ENCODE measurements around the gene NT5M. TPM values are rescaled to one million over a fixed set of nuclear protein-coding genes. Genes with fewer than 3 reads are reported as not detected.

Gene NT5M
- total and polyA plus RNA-seq, 4 donors, result 4.1 to 18.2 (median 11.6) TPM

GRCh38 chr17:17352836-17353624, 49.9 kb downstream of the NT5M start:
- no peak for DNase-seq (ENCODE audit: low read depth in 4 of 6, low spot score in 6 of 6)
- Histone ChIP-seq H3K27ac (ENCODE audit: low read depth, low read length) (no peak overlapping the region), H3K27me3 (ENCODE audit: control insufficient read depth, insufficient read depth, low read length) (no peaks in the 10 kb centered on the region), H3K9me3 (ENCODE audit: control insufficient read depth, insufficient read depth, low read length) (no peaks in the 10 kb centered on the region), H3K4me1 (ENCODE audit: control insufficient read depth, insufficient read depth, low read length) (peaks cover 35% of the 10 kb centered on the region), H3K36me3 (ENCODE audit: control insufficient read depth, insufficient read depth, low read length) (no peaks in the 10 kb centered on the region), H3K4me3 (ENCODE audit: low read depth, low read length) (no peak overlapping the region)
- WGBS (ENCODE audit: insufficient coverage), result 90% methylated on average over 14 of the region's 14 CpGs

DNA sequence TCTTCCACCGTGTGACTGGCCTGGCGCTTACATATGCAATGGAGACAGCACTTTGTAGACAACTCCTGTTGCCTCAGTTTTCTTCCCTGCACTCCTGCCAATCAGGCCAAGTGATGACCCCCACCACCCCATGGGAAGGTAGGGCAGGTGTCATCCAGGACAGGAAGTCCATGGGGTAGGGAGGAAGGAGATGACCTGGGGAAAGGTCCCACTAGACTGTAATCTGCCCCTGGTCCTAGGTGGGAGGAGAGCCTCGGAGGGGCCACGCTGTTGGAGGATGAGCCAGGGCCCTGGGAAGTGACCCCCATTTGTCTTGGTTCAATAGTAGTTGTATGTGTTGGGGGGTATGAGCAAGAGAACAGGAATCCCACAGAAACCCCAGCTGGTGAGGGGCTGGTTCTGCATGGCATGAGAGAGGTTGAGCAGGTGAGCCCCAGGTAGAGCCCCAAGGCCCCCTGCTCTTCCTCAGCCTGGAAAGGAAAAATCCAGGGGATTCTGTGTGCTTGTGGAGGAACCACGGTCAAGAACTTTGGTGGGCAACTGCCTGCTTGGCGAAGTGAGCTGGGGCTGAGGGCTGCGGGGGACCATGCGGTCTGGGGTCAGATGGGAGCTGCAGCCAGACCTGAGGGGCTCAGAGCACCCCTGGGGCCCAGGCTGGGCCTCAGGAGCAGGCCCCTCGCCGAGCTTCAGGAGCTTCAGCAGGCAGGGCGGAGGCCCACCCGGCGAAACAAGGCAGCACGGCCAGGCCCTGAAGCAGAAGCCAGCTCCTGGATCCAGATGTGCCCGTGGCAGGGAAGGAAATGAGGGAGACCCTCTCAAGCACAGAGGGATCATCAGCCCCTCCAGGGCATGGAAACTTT, 50.7 kb downstream of the NT5M start:
- Histone ChIP-seq H3K27ac (ENCODE audit: low read depth, low read length) (no peak overlapping the region), H3K36me3 (ENCODE audit: control insufficient read depth, insufficient read depth, low read length) (no peaks in the 10 kb centered on the region), H3K4me1 (ENCODE audit: control insufficient read depth, insufficient read depth, low read length) (peaks cover 35% of the 10 kb centered on the region), H3K9me3 (ENCODE audit: control insufficient read depth, insufficient read depth, low read length) (no peaks in the 10 kb centered on the region), H3K4me3 (ENCODE audit: low read depth, low read length) (no peak overlapping the region), H3K27me3 (ENCODE audit: control insufficient read depth, insufficient read depth, low read length) (no peaks in the 10 kb centered on the region)
- 88% methylated on average over 14 of the region's 15 CpGs for WGBS (ENCODE audit: insufficient coverage)
- no peak for DNase-seq (ENCODE audit: low read depth in 4 of 6, low spot score in 6 of 6)

DNA sequence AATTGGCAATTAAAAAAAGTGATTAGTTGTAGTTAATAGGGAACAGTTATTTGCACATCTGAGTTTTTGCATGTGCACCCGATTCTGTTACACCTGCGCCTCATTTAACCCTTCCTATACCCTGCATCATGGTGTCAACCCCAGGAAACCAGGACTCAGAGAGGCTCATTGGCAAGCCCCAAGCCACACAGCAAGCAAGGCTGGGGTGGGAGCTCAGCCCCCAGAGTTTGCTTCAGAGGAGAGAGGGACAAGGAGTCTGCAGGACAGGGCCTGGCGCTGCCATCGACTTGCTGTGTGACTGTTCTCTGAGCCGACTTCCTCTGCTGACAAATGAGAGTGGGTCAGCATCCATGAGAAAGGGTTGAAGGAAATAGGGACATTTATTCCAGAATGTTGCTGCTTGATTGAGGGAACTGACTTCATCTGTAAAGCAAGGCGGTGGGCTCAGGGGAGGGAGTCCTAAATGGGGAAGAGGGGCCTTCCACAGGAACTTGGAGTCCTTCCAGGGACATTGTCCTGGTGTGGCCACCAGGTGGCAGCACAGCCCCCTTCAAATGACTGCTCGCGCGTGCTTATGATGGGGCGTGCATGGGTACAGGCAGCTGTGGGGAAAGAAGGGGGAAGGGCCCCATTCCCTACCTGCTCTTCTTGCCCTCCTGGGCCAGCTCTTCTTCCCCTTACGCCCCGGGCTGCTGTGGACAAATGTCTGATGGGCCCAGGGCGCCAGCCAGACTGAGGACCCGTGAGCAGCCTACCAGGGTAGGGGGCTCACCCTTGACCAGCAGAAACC, 51.6 kb downstream of the NT5M start:
- Histone ChIP-seq H3K9me3 (ENCODE audit: control insufficient read depth, insufficient read depth, low read length) (peaks cover 6% of the 10 kb centered on the region), H3K27me3 (ENCODE audit: control insufficient read depth, insufficient read depth, low read length) (no peaks in the 10 kb centered on the region), H3K27ac (ENCODE audit: low read depth, low read length) (no peak overlapping the region), H3K4me1 (ENCODE audit: control insufficient read depth, insufficient read depth, low read length) (peaks cover 35% of the 10 kb centered on the region), H3K36me3 (ENCODE audit: control insufficient read depth, insufficient read depth, low read length) (no peaks in the 10 kb centered on the region), H3K4me3 (ENCODE audit: low read depth, low read length) (no peak overlapping the region)
- WGBS (ENCODE audit: insufficient coverage), result 47% methylated on average over 8 of the region's 14 CpGs
- peak; percentile 41 to 94 (median 65) for DNase-seq (ENCODE audit: low read depth in 4 of 6, low spot score in 6 of 6)

DNA sequence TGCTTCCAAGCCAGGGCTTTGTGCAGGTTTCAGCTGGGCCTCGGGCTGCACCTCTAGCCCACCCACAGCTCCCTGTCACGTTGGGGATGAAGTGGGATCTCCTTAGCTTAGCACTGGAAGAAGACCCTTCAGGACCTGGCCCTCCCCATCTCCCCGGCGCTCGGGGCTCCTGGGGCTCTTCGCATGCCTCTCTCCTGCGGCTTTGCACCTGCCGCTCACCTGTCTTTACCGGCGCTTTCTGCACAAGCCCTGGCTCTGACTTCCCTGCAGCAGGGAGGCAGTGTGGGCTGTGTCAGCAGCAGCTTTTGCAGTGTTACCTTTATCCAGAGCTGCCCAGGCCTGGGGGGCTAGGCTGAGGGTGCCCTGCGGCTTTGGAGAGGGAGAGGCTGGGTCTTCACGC, 52.3 kb downstream of the NT5M start:
- Histone ChIP-seq H3K4me1 (ENCODE audit: control insufficient read depth, insufficient read depth, low read length) (peaks cover 35% of the 10 kb centered on the region), H3K27ac (ENCODE audit: low read depth, low read length) (no peak overlapping the region), H3K9me3 (ENCODE audit: control insufficient read depth, insufficient read depth, low read length) (peaks cover 6% of the 10 kb centered on the region), H3K36me3 (ENCODE audit: control insufficient read depth, insufficient read depth, low read length) (no peaks in the 10 kb centered on the region), H3K4me3 (ENCODE audit: low read depth, low read length) (no peak overlapping the region), H3K27me3 (ENCODE audit: control insufficient read depth, insufficient read depth, low read length) (no peaks in the 10 kb centered on the region)
- 63% methylated on average over 12 of the region's 12 CpGs for WGBS (ENCODE audit: insufficient coverage)
- peak in 1 of 6 donors; percentile 2 for DNase-seq (ENCODE audit: low read depth in 4 of 6, low spot score in 6 of 6)

- no peak overlapping the region for H3K27ac ChIP-seq (ENCODE audit: low read depth, low read length)
- DNase-seq (ENCODE audit: low read depth in 4 of 6, low spot score in 6 of 6), result peak; percentile 64 to 96 (median 82)
- 60% methylated on average over 10 of the region's 10 CpGs for WGBS (ENCODE audit: insufficient coverage)
These were observed 53.2 kb downstream of the NT5M start for GRCh38 chr17:17356149-17356930.

GRCh38 chr17:17356931-17357270, 53.7 kb downstream of the NT5M start:
- Histone ChIP-seq H3K4me3 (ENCODE audit: low read depth, low read length) (no peak overlapping the region), H3K36me3 (ENCODE audit: control insufficient read depth, insufficient read depth, low read length) (no peaks in the 10 kb centered on the region), H3K27ac (ENCODE audit: low read depth, low read length) (no peak overlapping the region), H3K4me1 (ENCODE audit: control insufficient read depth, insufficient read depth, low read length) (peaks cover 33% of the 10 kb centered on the region), H3K27me3 (ENCODE audit: control insufficient read depth, insufficient read depth, low read length) (no peaks in the 10 kb centered on the region), H3K9me3 (ENCODE audit: control insufficient read depth, insufficient read depth, low read length) (peaks cover 6% of the 10 kb centered on the region)
- WGBS (ENCODE audit: insufficient coverage), result 98% methylated on average over 4 of the region's 10 CpGs
- no peak for DNase-seq (ENCODE audit: low read depth in 4 of 6, low spot score in 6 of 6)

More at GRCh38 chr17:17356149-17356930, 53.2 kb downstream of the NT5M start:
- peaks cover 35% of the 10 kb centered on the region for H3K4me1 ChIP-seq (ENCODE audit: control insufficient read depth, insufficient read depth, low read length)
- peaks cover 6% of the 10 kb centered on the region for H3K9me3 ChIP-seq (ENCODE audit: control insufficient read depth, insufficient read depth, low read length)
- no peaks in the 10 kb centered on the region for H3K27me3 ChIP-seq (ENCODE audit: control insufficient read depth, insufficient read depth, low read length)
- H3K36me3 ChIP-seq (ENCODE audit: control insufficient read depth, insufficient read depth, low read length), result no peaks in the 10 kb centered on the region
- H3K4me3 ChIP-seq (ENCODE audit: low read depth, low read length), result no peak overlapping the region

GRCh38 chr17:17358060-17358751, 55.0 kb downstream of the NT5M start:
- 88% methylated on average over 1 of the region's 3 CpGs for whole genome bisulfite sequencing (ENCODE audit: insufficient coverage)
- no peaks in the 10 kb centered on the region for H3K36me3 ChIP-seq (ENCODE audit: control insufficient read depth, insufficient read depth, low read length)
- no peak overlapping the region for H3K27ac ChIP-seq (ENCODE audit: low read depth, low read length)
- no peak for DNase-seq (ENCODE audit: low read depth in 4 of 6, low spot score in 6 of 6)
- H3K4me3 ChIP-seq (ENCODE audit: low read depth, low read length), result no peak overlapping the region
- peaks cover 21% of the 10 kb centered on the region for H3K4me1 ChIP-seq (ENCODE audit: control insufficient read depth, insufficient read depth, low read length)
- no peaks in the 10 kb centered on the region for H3K27me3 ChIP-seq (ENCODE audit: control insufficient read depth, insufficient read depth, low read length)
- peaks cover 6% of the 10 kb centered on the region for H3K9me3 ChIP-seq (ENCODE audit: control insufficient read depth, insufficient read depth, low read length)

DNA sequence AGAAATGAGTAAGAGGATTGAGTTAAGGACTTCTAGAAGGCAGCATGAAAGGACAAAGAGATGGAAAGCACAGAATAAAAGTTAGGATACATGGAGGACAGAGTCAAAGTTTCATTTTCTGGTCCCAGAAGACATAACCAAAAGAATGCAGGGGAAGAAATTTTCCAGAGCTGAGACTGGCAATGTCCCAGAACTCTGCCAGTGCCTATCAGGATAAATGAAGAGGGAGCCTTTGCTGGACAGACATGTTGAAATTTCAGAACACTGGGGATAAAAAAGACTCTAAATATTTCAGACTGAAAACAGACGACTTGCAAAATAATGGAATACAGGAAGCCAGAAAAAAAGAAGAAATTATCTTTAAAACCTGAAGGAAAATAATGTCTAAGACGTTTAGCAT, 55.7 kb downstream of the NT5M start:
- Histone ChIP-seq H3K4me3 (ENCODE audit: low read depth, low read length) (no peak overlapping the region), H3K9me3 (ENCODE audit: control insufficient read depth, insufficient read depth, low read length) (peaks cover 6% of the 10 kb centered on the region), H3K27ac (ENCODE audit: low read depth, low read length) (no peak overlapping the region), H3K36me3 (ENCODE audit: control insufficient read depth, insufficient read depth, low read length) (no peaks in the 10 kb centered on the region), H3K4me1 (ENCODE audit: control insufficient read depth, insufficient read depth, low read length) (peaks cover 22% of the 10 kb centered on the region), H3K27me3 (ENCODE audit: control insufficient read depth, insufficient read depth, low read length) (no peaks in the 10 kb centered on the region)
- DNase-seq (ENCODE audit: low read depth in 4 of 6, low spot score in 6 of 6), result no peak
- WGBS (ENCODE audit: insufficient coverage), result 80% methylated on average over 1 of the region's 2 CpGs
